NCI-H2029 (cell line): ENCODE measurements around the gene ZNF558.
"Not testable (repeated sequence)": the region's sequence is repeated elsewhere in the genome, so short reads cannot be mapped to it uniquely, and the experiment has no call there.

Experiments
- DNase-seq: peaks from one replicate; lab custom pipeline; 2025; lab: John Stamatoyannopoulos, UW

Gene ZNF558

DNA sequence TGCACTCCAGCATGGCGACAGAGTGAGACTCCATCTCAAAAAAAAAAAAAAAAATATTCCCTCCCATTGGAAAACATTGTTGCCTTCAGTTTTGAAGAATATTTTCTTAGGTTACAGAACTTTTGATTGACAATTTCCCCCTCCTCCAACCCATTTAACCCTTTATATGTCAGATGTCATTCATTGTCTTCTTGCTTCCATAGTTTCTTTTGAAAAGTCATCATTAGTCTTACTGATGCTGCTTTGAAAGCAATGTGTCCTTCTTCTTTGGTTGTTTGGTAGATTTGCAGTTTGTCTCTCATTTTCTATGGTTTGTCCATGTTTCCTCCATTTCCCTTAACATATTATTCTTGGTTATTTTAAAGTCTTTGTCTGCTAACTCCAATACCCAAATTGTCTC, 25.4 kb downstream of the ZNF558 start:
- no peak for DNase-seq

DNA sequence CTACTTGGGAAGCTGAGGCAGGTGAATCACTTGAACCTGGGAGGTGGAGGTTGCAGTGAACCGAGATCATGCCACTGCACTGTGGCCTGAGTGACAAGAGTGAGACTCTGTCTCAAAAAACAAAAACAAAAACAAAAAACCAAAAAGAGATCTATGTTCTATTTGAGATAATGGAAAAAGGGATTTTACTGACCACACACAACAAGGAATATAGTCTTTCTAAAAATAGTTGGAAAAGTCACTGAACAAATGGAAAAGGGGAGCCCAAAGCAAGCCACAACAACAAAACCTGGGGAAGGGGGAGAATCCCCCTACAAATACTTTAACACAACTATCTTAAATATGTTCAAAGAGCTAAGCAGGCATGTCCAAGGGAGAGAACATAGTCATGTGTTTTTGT, 37.3 kb downstream of the ZNF558 start:
- no peak for DNase-seq

GRCh38 chr19:8773587-8773986, 58.5 kb downstream of the ZNF558 start:
- DNase-seq = not testable (repeated sequence)

- DNase-seq = not testable (repeated sequence)
These were observed 62.8 kb downstream of the ZNF558 start for GRCh38 chr19:8769265-8769664.

DNA sequence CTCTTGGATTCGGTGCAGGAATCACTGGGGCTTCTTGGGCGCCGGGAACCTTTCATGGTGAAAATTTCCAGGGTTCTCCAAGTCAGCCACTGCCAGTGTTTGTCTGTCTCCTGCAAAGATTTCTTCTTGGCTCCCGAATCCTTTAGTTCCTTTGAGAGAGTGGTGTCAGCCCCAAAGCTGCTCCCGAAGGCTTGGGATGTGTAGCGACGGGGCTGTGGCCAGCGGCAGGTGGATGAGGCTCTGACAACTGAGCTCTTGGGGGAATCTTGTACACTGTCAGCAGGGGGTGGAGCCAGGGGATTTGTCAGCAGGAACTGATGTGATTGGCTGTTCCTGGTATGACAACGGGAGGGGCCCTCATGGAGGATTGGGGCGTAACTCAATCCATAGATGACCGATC, 64.8 kb downstream of the ZNF558 start:
- not testable (repeated sequence) for DNase-seq
